ENCODE results near the gene ZBTB4.

GRCh38 chr17:7437369-7437863 is 42.0 kb downstream of the ZBTB4 start:
- TF ChIP-seq CTCF (IDR thresholded peaks at IDR 0.05) = no peak
- TF ChIP-seq POLR2A (IDR thresholded peaks at IDR 0.05) = no peak
- TF ChIP-seq POLR2AphosphoS5 (IDR thresholded peaks at IDR 0.05; ENCODE audit: insufficient read depth in 1 of 2, low read depth in 1 of 2) = no peak

Measured in vagina (tissue), 2 donors.